Measurements from ENCODE around the gene CHST7.
"Not testable (repeated sequence)": the region's sequence is repeated elsewhere in the genome, so short reads cannot be mapped to it uniquely, and the experiment has no call there.

Gene CHST7

GRCh38 chrX:46573331-46573891 lies at the start of gene CHST7:
Gene CHST7 (plus strand): TSS chrX:46573765. CDS start chrX:46573932, 167 bp downstream.
- TF ChIP-seq CTCF (IDR thresholded peaks at IDR 0.05; ENCODE audit: extremely low read depth, missing control alignments), result no peak
- DNase-seq (ENCODE audit: low spot score), result peak; percentile 51

- not testable (repeated sequence) for DNase-seq (ENCODE audit: low spot score)
Measured at GRCh38 chrX:46528640-46529039, 44.9 kb upstream of the CHST7 start.

GRCh38 chrX:46529740-46530403 lies 43.7 kb upstream of the CHST7 start:
- DNase-seq (ENCODE audit: low spot score), result not testable (repeated sequence)

GRCh38 chrX:46530404-46530908 lies 43.1 kb upstream of the CHST7 start:
- not testable (repeated sequence) for DNase-seq (ENCODE audit: low spot score)

- no peak for DNase-seq (ENCODE audit: low spot score)
- no peak for TF ChIP-seq CTCF (IDR thresholded peaks at IDR 0.05; ENCODE audit: extremely low read depth, missing control alignments)
Measured at GRCh38 chrX:46531442-46531841, 42.1 kb upstream of the CHST7 start.

GRCh38 chrX:46543441-46543840 lies 30.1 kb upstream of the CHST7 start:
- no peak for TF ChIP-seq CTCF (IDR thresholded peaks at IDR 0.05; ENCODE audit: extremely low read depth, missing control alignments)
- DNase-seq (ENCODE audit: low spot score), result no peak

GRCh38 chrX:46544527-46544926 lies 29.0 kb upstream of the CHST7 start:
- not testable (repeated sequence) for DNase-seq (ENCODE audit: low spot score)

- no peak for TF ChIP-seq CTCF (IDR thresholded peaks at IDR 0.05; ENCODE audit: extremely low read depth, missing control alignments)
- peak; percentile 81 for DNase-seq (ENCODE audit: low spot score)
Measured at GRCh38 chrX:46545111-46546005, 28.2 kb upstream of the CHST7 start, which contains the start of gene ZNF674. Gene ZNF674 (minus strand): TSS chrX:46545421. CDS start chrX:46542087, 3,334 bp downstream.

- TF ChIP-seq CTCF (IDR thresholded peaks at IDR 0.05; ENCODE audit: extremely low read depth, missing control alignments), result no peak
- DNase-seq (ENCODE audit: low spot score), result no peak
Measured at GRCh38 chrX:46547857-46548256, 25.7 kb upstream of the CHST7 start.

Data from GM20000 (cell line).